PC-9 (cell line): ENCODE data around the gene ARL11.

Experiments used
- CTCF ChIP-seq: fragments of 200-600 bp; sonication (generic); conservative IDR thresholded peaks from 2 replicates; pipeline ENCODE4 v1.6.1; 2017; ENCODE audit warnings: mixed run types, antibody characterized with exemption, mild to moderate bottlenecking, moderate library complexity
- EZH2 ChIP-seq: fragments of 200-600 bp; sonication (generic); IDR thresholded peaks from 2 replicates; pipeline ENCODE4 v1.8.0; 2017; ENCODE audit warnings: antibody characterized with exemption, low read depth

GRCh38 chr13:49610176-49610575 lies 18.1 kb upstream of the ARL11 start:
- TF ChIP-seq CTCF (no peak), EZH2 (no peak)
